Loucy (cell line): Measurements from ENCODE around the gene MOCOS.

Source experiments
- CTCF ChIP-seq: fragments of 200-600 bp; sonication (generic); conservative IDR thresholded peaks from 2 replicates; pipeline ENCODE4 v1.5.1; 2014; ENCODE audit warnings: mild to moderate bottlenecking, antibody characterized with exemption, low read length
- EZH2phosphoT487 ChIP-seq: fragments of 200-600 bp; IDR thresholded peaks from 2 replicates; pipeline ENCODE4 v1.6.1; 2018; ENCODE audit warnings: antibody characterized with exemption, mild to moderate bottlenecking, moderate library complexity, borderline replicate concordance

GRCh38 chr18:36211612-36212065 lies 24.3 kb downstream of the MOCOS start:
- TF ChIP-seq CTCF, result no peak
- no peak for TF ChIP-seq EZH2phosphoT487
